GM19193 (cell line): ENCODE measurements around the gene TSPYL2.

Experiments used
- POLR2A ChIP-seq: IDR thresholded peaks from 4 replicates; pipeline ENCODE4 v1.6.1; 2011; ENCODE audit not compliant: insufficient read depth, insufficient read length; ENCODE audit errors: extremely low read depth

The TSPYL2 gene

DNA sequence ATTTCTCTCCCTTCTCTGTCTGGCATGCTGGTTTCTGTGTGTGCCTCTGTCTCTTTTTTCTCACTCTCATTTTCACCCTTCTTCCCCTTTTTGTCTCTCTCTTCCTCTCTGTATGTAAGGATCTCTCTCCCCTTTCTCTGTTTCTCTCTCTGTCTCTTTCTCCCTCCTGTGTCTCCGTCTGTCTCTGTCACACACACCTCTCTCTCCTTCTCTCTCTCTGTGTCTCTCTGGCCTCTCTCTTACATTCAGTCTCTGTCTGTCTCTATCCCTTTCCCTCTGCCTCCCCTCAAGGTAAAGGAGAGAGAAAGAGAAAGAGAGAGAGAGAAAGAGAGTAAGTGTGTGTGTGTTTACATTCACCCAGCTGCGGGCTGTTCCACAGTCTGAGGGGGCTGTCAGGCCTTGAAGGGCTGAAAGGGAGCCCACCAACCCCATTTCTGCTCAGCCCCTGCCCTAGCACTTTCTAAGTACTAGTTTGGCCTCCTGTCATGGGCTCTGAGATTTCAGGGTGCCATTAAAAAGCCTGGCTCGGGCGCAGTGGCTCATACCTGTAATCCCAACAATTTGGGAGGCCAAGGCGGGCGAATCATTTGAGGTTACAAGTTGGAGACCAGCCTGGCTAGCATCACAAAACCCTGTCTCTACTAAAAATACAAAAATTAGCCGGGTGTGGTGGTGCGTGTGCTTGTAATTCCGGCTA, 9.6 kb upstream of the TSPYL2 start:
- no peak for TF ChIP-seq POLR2A

DNA sequence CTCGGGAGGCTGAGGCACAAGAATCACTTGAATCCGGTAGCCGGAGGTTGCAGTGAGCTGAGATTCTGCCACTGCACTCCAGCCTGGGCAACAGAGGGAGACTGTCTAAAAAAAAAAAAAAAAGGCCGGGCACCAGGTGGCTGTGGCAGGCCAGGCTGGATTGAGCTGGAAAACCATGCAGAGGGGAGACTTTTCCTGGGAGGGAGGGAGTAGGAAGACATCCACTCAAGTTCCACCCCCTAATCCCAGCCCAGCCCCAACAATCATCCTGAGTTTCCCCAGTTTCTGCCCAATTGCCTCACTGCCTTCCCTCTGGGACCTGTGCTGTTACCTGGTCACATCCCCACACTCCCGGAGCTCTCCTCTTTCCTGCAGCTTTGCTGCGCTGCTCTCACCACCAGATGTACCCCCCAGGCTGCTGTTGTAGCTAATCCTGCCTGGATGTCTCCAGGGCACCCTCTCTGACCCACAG, 9.0 kb upstream of the TSPYL2 start:
- TF ChIP-seq POLR2A, result no peak

DNA sequence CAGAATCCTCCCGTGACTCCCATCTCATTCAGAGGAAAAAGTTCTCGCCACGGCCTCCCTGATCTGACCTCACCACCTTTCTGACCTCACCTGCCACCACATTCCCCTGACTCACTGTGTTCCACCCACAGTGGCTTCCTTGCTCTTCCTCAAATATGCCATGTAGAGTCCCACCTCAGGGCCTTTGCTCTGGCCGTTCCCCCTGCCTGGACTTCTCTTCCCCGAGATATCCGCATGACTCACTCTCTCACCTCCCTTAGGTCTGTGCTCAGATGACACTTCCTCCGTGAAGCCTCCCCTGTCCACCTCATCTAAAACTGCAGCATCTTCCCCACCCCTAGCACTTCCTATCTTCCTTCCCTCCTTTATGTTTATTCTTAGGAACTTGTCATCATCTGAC, 7.2 kb upstream of the TSPYL2 start:
- no peak for TF ChIP-seq POLR2A

DNA sequence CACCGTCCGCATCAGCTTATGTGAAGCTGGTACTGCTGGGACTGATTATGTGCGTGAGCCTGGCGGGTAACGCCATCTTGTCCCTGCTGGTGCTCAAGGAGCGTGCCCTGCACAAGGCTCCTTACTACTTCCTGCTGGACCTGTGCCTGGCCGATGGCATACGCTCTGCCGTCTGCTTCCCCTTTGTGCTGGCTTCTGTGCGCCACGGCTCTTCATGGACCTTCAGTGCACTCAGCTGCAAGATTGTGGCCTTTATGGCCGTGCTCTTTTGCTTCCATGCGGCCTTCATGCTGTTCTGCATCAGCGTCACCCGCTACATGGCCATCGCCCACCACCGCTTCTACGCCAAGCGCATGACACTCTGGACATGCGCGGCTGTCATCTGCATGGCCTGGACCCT, 5.5 kb upstream of the TSPYL2 start:
- no peak for TF ChIP-seq POLR2A

DNA sequence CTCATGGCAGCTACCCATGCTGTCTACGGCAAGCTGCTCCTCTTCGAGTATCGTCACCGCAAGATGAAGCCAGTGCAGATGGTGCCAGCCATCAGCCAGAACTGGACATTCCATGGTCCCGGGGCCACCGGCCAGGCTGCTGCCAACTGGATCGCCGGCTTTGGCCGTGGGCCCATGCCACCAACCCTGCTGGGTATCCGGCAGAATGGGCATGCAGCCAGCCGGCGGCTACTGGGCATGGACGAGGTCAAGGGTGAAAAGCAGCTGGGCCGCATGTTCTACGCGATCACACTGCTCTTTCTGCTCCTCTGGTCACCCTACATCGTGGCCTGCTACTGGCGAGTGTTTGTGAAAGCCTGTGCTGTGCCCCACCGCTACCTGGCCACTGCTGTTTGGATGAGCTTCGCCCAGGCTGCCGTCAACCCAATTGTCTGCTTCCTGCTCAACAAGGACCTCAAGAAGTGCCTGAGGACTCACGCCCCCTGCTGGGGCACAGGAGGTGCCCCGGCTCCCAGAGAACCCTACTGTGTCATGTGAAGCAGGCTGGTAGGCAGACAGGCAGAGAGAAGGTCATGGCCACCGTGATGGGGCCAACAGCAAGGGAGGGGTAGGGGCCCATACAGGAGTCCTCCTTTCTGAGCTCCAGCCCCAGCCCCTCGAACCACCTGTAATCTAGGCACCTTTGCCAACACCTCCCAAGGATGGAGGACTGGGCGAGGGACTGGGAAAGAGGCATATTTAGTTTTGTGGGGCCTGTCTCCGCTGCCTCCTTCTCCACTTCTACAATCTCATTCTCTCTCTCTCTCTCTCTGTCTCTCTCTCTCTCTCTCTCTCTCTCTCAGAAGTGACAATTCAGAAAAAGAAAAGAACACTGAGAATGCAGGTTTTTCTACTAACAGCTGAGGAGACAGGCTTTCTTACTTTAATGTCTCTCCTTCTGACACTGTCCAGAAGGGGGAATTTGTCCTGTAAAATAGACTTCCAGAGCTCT, 4.7 kb upstream of the TSPYL2 start:
- TF ChIP-seq POLR2A, result no peak

DNA sequence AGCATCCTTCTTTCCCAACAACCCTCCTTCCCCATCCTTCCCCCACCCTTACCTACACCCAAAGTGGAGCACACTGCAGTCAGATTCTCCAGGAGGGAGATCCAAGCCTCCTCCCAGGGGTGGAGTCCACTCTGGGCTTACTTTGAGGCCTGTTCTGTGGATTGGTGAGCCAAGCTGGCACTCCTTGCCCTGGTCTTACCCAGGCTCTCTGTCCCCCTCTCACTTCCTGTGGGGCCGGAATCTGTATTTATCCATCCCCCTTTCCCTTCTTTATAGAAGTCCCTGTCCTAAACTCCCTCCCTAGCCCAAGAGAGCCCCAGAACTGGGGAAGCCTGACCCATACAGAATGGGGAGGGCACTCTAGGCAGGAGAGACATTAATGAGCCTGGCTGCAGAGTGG, 3.2 kb upstream of the TSPYL2 start:
- no peak for TF ChIP-seq POLR2A

DNA sequence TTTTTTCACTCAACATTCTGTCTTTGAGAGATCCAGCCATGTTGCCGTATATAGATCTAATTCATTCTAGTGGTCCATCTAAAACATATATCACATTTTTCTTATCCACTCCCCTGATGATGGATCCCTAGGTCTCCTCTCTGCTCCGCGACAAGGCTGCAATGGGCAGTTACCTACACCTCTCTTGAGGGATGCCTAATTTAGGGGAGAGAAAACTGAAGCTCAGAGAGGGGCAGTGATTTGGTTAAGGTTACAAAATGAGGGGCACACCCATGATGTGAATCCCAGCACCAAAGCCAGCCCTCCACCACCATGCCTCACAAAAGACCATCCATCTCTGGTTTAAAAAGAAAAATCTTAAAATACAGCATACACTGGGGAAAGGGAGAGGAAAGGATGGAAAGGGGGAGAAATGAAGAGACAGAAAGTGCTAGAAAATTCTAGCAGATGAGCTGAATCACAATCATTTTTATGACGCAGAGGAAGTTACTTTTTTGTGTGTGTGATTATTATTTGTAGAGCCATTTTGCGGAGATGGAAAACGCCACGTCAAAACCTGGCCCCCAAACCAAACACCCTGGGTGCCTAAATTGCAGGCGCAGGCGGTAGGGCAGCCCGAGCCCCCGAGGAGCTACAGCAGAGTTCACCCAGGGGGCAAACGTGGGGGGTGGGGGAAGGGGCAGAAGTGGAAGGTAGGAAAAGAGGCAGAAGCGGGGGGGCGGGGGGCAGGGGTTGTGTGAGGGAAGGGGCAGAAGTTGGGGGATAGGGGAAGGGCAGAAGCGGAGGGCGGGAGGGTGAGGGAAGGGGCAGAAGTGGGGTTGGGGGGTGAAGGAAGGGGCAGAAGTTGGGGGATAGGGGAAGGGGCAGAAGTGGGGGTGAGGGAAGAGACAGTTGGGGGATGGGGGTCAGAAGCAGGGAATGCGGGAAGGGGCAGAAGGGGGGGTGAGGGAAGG, 1.3 kb upstream of the TSPYL2 start:
- TF ChIP-seq POLR2A, result no peak

DNA sequence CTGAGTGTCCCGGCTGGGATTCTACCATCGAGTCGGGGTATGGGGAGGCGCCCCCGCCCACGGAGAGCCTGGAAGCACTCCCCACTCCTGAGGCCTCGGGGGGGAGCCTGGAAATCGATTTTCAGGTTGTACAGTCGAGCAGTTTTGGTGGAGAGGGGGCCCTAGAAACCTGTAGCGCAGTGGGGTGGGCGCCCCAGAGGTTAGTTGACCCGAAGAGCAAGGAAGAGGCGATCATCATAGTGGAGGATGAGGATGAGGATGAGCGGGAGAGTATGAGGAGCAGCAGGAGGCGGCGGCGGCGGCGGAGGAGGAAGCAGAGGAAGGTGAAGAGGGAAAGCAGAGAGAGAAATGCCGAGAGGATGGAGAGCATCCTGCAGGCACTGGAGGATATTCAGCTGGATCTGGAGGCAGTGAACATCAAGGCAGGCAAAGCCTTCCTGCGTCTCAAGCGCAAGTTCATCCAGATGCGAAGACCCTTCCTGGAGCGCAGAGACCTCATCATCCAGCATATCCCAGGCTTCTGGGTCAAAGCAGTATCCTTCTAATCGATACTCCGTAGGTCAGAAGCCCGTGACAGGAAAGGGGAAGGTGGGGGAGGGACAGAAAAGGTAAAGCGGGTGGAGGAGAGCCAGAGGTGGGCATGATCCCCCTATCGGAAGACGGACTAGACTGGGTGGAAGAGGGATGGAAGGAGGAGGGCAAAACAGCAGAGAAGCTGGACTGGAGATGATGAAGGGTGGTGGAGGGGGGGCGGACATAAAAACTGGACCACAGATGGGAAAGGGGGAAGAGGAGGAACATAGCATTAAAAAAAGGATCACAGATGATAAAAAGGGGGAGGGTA, 828 bp downstream of the TSPYL2 start:
- TF ChIP-seq POLR2A, result no peak

DNA sequence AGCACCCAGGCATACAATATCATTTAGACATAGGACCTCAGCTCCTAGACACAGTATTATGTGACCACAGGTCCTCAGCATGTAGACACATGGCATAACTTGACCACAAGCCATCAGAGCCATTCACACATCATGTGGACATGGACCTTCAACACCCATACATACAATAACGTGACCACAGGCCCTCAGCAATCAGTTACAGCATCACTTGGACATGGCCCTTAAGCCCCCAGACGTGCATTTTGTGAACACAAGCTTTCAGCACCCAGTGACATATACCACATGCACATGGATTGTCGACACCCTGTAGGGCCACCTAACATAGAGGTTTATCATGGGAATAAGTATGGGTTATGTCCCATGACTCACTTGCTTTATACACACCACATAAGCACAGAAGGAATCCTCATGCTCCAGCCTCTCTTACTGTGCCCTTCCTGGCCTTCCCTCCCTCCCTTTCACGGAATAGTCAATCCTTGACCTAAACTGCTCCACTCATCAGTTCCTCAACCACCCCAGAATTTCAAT, 1.9 kb downstream of the TSPYL2 start:
- TF ChIP-seq POLR2A, result no peak

DNA sequence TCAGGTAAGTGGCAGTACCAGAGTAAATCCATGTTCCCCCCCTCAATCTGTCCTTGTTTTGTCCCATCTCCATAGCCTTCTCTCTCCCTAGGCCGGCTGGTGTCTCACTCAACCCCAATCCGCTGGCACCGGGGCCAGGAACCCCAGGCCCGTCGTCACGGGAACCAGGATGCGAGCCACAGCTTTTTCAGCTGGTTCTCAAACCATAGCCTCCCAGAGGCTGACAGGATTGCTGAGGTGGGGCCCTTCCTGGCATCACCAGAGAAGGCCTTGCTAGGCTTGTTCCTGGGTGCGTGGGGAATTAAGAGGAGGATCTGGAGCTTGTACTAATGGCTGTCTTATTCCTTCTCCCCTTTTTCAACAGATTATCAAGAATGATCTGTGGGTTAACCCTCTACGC, 2.7 kb downstream of the TSPYL2 start:
- no peak for TF ChIP-seq POLR2A

DNA sequence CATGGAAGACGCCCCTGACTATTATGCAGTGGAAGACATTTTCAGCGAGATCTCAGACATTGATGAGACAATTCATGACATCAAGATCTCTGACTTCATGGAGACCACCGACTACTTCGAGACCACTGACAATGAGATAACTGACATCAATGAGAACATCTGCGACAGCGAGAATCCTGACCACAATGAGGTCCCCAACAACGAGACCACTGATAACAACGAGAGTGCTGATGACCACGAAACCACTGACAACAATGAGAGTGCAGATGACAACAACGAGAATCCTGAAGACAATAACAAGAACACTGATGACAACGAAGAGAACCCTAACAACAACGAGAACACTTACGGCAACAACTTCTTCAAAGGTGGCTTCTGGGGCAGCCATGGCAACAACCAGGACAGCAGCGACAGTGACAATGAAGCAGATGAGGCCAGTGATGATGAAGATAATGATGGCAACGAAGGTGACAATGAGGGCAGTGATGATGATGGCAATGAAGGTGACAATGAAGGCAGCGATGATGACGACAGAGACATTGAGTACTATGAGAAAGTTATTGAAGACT, 3.6 kb downstream of the TSPYL2 start:
- no peak for TF ChIP-seq POLR2A

DNA sequence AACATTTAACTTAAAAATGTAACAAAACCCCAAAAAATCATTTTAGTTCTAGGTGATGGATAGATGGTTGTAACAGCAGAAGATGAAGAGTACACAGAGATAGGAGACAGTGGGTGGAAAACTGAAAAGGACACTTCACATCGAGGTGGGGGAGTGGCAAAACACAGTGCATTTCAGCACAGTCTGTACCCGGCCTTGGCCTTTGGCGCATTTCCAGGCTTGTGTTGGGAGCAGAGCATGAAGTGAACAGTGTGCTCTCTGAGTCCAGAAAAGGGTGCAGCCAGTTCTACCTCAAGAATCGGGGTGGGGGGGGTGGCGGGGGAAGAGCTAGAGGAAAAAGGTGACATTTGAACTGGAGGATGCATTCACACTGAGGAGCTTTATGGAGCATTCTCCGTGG, 4.3 kb downstream of the TSPYL2 start:
- TF ChIP-seq POLR2A, result no peak

DNA sequence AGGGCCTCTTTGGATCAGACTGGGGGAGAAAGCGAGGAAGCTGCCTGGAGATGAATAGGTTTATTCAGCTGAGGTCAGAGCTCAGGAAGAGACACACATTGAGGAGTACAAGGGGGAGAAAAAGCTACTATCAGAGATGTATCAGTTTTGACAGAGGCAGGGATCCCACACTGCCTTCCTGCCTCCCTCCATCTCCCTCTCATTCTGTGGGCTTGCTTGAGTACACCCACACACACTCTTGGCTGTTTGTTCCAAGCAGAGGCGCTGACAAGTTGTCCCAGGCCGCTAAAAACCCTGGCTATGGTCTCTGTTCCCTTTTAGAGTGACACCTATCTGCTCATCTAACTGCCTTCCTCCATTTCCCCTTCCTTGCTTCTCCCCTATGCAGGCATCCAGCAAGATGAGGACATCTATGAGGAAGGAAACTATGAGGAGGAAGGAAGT, 5.2 kb downstream of the TSPYL2 start:
- no peak for TF ChIP-seq POLR2A

DNA sequence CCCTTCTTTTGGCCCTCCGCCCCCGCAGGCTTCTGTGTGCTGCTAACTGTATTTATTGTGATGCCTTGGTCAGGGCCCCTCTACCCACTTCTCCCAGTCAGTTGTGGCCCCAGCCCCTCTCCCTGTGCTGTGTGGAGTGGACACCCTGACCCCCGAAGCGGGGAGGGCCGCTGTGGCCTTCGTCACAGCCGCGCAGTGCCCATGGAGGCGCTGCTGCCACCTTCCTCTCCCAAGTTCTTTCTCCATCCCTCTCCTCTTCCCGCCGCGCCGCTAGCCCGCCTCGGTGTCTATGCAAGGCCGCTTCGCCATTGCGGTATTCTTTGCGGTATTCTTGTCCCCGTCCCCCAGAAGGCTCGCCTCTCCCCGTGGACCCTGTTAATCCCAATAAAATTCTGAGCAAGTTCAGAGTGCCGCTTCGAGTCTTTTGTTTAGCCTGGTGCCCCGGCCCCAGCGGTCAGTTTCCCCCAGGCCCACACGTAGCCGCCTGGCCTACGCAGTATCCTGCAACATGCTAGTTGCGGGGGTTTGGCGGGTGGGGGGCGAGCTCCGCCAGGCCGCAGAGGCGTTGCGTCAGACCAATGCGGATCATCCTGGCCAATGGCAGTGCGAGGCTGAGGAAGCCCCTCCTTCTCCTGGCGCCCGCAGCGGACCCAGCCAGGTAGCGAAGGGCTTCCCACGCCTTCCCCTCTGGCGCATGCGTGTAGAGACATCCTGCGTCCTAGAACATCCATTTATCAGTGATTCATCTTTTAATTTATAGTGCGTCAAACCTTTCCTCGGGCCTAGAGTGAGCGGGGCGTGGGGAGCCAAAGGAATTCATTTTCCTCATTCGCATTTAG, 6.2 kb downstream of the TSPYL2 start:
- peak; percentile 40 for TF ChIP-seq POLR2A
